HepG2 (cell line): ENCODE measurements around the gene PRKAG1.

Experiments used
- CTCF ChIP-seq: sonication (generic); formaldehyde crosslinking; IDR thresholded peaks from 2 replicates; pipeline ENCODE4 v1.5.0; 2020; ENCODE audit warnings: mild to moderate bottlenecking, missing genetic modification reagents, moderate library complexity
- ETV5 ChIP-seq: IDR thresholded peaks from 2 replicates; pipeline ENCODE4 v1.6.1; 2018; ENCODE audit warnings: missing biosample characterization, missing genetic modification reagents, inconsistent platforms, borderline replicate concordance
- EZH2 ChIP-seq: conservative IDR thresholded peaks from 2 replicates; pipeline ENCODE4 v1.6.1; 2012; ENCODE audit warnings: mild to moderate bottlenecking, low read depth, low read length, moderate library complexity
- MXD3 ChIP-seq: IDR thresholded peaks from 2 replicates; pipeline ENCODE4 v1.6.1; 2016; ENCODE audit warnings: mild to moderate bottlenecking, missing biosample characterization, missing genetic modification reagents
- MZF1 ChIP-seq: sonication (generic); formaldehyde crosslinking; IDR thresholded peaks from 2 replicates; pipeline ENCODE4 v1.8.1; 2023; ENCODE audit warnings: mild to moderate bottlenecking, missing genetic modification reagents, borderline replicate concordance
- TBX2 ChIP-seq: sonication (generic); formaldehyde crosslinking; IDR thresholded peaks from 2 replicates; pipeline ENCODE4 v1.5.0; 2020; ENCODE audit warnings: missing genetic modification reagents, mild to moderate bottlenecking, borderline replicate concordance
- ZNF121 ChIP-seq: sonication (generic); formaldehyde crosslinking; IDR thresholded peaks from 2 replicates; pipeline ENCODE4 v1.5.0; 2020; ENCODE audit warnings: mild to moderate bottlenecking, missing genetic modification reagents
- ZNF639 ChIP-seq: conservative IDR thresholded peaks from 2 replicates; pipeline ENCODE4 v1.6.1; 2018; ENCODE audit warnings: missing genetic modification reagents

GRCh38 chr12:49024543-49024942 is 6.0 kb upstream of the PRKAG1 start:
- TF ChIP-seq CTCF (CRISPR knock-in tag) (no peak), ETV5 (no peak), EZH2 (no peak), ZNF639 (CRISPR knock-in tag) (no peak), MXD3 (CRISPR knock-in tag) (no peak), ZNF121 (CRISPR knock-in tag) (no peak), MZF1 (no peak), TBX2 (CRISPR knock-in tag) (no peak)
